Germinal center (tissue), 1 donor: Measurements from ENCODE around the gene NRP2.

Experiments used
- DNase-seq: peaks from one replicate; pipeline ENCODE4 v3.0.0; 2012; ENCODE audit warnings: mixed read lengths, low spot score

NRP2 gene

DNA sequence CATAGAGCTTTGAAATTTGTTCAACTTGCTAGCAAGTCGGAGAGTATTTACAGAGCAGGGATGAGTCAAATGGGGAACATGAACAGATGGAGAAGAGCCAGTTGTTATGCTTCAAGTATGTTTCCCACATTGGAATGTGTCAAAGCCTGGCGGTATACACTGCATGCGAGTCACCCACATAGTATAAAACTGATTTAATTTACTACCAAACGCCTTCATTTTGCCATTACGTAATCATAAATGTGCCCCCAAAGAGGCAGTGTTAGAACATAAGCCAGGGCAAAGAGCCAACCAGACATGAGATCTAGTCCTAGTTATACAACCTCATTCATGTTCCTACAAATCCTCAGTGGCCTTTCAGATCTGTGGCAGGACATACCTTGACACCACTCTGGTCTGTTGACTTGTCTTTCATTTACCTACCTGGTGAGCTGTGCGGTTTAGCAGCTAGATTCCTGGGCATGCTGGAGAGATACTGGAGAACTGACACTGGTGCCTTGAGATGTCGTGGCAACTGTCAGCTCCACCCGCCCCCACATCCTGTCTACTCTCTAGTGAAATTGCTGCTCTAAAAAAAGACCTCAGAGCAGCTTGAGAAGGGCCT lies 21.7 kb upstream of the NRP2 start:
- no peak for DNase-seq

DNA sequence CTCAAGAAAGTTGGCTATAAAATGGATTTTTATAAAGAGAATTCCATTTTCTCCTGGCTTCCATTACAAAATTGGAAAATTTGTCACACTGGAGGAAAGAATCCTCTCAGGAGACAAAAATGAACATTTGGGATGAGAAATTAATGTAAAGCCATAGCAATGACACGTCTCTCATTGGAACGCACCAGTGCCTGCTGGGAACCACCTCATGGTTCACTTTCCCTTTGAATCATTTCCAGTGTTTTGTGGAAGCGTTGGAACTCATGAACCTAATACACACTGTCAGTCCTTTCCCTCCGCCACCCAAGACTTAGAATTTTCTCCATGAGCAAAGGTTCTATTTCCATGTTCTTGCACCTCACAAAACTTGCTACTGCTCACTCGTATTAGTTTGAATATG lies 21.0 kb upstream of the NRP2 start:
- DNase-seq = no peak

DNA sequence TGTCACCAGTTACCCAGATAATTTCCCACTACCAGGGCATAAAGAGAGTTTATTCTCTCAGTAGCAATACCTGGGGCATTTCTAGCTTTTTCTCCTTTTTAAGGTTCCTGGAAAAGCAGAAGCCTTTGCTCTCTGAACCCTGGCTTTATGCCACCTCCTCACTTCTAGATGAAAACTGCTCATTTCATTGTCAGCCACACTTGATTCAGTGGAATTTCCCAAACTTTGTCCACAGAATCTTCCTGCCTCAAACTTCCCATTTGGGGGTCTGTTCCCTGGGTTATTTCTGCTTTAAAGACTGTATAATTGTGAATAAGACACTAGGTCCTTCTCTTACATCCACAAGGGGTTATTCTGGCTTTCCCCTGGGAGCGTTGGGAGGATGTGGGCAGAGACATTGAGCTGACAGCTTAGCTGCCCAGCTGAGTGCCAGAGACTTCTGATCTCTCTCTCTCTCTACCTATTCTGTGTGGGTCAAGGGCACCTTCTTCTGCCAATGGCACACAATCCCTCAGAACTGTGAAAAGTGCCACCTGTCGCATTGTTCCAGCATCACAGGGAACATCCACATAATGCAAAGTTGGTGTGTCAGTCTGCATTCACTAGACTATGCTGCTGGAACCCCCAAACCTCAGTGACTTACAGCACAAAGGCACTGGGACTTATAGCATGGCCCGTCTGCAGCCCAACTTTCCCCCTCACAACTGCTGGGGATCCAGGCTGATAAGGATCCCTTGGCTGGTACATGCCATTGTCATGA lies 19.9 kb upstream of the NRP2 start:
- no peak for DNase-seq

DNA sequence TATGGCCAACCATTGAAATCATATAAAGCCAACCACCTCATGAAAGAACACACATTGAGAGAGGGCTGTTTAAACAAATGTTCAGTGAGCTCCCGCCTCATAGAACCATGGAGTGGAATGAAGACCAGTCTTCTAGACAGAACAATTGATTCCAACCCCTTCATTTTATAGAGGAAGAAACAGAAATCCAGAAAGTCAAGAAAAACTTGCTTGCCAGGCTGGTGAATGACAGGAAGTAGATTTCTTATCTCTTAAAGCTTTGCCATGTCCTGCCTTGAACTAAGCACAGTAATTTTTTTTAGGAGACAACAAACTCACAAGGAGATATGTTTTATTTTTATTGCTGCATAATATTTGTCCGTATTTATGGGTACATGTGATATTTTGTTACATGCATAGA lies 16.5 kb upstream of the NRP2 start:
- DNase-seq = no peak

DNA sequence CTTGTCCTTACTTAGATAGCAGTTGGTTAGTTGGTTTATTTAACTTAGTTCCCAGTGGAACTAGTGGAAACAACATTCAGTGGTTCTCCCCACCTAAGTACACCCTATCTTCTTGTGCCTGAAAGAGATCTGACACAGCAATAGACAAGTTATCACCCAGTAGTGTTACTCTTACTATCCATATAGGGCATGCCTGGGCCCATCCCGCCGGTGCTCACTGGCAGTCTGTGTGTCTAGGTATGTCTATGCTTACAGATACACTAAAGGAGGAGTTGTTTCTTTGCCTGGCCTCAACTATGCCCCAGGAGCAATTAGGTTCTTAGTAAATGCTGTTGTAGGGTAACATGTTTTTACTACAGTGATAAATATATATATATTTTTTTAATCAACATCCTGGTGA lies 12.0 kb upstream of the NRP2 start:
- no peak for DNase-seq

DNA sequence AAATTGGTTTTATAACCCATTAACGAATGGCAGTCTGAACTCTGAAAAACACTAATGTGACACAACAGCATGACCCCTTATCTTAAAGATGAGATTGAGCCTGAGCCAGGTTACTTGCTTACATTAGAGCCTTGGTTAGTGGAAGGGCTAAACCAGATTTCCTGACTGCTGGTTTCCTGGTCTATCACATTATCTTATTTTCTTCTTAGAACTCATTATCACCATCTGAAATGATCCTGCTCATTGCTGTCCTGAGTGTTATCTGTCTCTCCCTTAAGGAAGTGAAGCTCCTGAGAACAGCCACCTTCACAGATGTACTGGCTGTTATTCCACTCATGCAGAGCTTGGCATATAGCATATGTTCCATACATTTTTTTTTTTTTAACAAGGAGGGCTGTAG lies 9.0 kb upstream of the NRP2 start:
- DNase-seq = no peak

DNA sequence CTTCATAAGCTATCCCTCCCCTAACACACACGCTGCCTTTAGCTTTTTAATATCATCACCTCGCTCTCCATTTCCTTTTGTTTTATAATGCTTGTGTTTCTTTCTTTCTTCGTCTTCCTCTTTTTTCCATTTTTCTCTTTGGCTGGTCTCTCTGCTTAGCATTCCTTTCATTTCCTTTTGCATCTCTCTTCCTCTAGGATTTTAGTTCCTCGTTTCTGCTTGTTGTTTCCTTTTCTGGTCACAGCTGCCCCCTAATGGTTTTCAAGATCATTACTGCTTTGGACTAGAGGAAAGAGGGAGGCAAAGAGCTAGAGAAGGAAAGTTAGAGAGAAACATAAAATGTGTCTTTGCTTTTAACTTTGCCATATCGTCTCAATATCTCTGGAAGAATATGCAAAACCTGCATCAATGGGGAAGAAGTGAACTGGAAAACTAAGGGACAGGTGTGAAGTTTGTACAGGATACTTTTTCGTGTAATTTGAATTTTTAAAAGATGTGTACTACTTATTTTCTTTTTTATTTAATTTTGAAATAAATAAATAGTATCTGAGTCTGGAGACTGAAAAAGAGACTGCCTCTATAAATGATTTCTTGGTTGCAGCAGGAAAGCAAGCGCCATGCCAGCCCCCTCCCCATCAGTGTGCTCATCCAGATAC lies 6.3 kb upstream of the NRP2 start:
- peak; percentile 43 for DNase-seq

DNA sequence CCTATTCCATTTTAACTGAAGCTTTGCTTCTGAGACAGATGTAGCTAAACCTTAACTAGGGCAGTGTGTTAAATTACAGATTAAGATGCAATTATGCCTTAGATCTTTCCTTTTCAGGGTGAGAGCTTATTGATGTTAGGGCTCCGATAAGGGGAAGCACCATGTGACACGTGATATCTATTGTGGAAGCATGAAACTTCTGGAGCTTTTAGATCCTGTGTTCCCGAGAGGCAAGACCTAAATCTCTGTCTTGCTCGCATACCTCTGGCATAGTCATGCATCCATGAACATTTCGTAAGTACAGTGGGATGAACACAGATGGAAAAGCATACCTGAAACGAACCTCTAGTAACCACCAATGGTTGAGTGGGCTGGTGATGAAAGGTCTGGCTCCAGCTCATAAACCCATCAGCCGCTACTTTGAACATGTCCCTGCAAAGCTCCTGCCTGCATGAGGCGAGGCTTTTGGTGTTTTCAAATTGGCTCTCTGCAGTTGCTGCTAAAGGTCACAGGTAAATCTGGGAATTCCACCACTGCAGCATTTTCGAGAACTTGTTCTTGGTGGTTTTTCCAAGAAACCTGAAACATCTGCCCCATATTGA lies 3.7 kb upstream of the NRP2 start:
- no peak for DNase-seq

DNA sequence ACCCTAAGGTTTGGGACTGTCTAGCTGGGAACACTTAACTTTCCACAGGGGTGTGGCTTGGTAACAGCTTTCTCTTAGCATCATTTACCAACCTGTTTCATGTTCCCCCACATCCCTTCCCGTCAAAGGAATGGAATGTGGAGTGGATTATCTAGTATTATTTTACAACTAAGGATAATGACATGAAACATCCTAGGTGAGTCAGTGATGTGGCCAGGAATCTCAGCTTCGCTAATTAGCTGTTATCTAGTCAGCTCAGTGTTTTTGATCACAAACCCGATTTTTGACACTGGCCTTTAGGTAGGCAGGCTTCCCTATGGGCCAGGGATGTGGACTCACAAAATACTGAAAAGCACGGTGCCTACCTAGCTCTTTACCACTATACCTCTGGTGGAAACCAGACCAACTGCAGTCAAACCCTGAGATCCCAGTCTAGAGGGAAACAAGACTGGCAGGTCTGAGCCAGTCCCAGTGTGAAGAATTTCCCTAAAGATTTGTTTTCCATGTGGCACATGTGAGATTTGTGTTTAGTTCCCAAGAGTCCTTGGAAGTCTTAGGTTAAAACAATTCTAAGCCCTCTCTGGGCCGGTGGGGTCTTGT lies 2.8 kb upstream of the NRP2 start:
- no peak for DNase-seq

DNA sequence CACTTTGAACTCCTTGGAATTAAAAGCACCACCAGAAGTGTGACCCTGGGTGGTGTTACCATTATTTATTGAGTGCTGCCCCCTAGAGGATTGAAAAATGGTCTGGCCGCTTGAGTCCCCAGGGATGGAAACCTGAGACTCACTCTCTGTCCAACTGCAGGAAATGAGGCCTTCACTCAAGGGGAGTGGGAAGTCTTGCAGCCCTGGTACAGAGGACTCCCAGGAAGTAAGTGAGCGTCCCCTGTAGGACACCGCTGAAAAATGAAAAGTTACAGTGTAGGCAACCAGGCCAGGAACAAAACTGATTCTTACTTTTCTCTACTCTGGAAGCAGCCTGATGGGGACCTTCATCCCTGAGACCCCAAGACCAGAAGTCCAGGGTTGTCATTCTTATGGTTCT lies 2.2 kb upstream of the NRP2 start:
- DNase-seq = peak; percentile 57

DNA sequence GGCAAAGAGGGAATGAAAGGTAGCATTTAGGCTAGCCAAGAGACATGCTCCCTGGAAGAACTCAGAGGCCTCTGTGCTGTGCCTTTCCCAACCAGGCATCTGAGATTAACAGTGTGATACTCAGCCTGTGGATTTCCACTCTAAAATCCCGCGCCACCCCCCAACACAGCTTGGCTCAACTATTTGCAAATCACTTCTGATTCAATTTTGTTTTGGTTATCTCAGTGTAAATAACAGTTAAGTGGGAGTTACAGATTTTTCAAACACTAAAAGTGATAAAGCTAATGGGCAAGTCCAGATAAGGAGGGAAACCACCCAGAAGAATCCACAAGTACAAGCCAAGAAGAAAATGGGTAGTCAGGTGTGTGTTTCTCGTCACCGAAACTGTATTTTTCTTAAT lies 1.4 kb upstream of the NRP2 start:
- DNase-seq = no peak

DNA sequence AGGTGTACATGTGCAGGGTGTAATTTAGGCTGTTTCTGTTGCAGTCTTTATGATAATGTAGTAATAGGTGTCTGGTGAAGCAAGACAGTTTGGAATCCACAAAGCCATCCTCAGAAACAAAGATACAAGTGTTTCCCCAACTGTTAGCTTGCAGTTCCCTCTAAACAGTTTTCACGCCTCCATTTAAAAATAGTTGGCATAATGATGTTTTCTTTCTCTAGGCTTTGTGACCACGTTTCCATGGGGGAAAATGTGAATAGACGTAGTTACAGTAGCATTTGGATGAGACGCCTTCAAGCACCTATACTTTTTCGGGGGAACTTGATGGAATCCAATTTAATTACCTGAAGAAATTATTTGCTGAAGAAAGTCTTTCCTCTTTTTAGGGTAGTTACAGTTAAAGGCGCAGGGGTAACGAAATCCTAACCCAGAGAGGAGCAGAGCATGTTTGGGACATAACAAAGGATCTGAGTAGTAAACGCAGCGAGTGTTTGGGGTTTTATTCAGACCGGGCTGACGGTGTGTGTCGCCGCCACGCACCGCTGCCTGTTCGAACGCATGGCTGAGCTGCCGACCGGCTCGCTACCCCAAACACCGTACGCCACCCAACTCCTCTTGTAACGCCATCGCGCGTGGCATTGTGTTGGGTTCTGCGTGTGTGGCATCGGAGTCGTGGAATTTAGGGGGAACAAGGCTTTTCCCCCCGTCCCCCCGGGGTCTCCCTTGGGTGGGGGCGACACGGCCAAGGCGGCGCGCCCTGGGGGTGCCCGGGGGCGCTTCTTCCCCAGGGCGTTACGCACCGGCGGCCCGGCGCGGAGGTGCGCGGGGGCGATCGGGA lies 681 bp upstream of the NRP2 start:
- peak; percentile 64 for DNase-seq

DNA sequence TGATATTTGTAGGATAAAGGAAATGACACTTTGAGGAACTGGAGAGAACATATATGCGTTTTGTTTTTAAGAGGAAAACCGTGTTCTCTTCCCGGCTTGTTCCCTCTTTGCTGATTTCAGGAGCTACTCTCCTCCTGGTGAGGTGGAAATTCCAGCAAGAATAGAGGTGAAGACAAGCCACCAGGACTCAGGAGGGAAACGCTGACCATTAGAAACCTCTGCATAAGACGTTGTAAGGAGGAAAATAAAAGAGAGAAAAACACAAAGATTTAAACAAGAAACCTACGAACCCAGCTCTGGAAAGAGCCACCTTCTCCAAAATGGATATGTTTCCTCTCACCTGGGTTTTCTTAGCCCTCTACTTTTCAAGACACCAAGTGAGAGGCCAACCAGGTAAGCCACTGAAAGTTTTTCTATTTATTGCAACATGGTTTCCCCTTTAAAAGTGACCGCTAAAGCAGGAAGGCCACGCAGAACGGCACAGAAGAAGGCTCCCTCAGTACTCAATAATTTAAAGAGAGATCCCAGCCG lies 735 bp downstream of the NRP2 start:
- DNase-seq = no peak

DNA sequence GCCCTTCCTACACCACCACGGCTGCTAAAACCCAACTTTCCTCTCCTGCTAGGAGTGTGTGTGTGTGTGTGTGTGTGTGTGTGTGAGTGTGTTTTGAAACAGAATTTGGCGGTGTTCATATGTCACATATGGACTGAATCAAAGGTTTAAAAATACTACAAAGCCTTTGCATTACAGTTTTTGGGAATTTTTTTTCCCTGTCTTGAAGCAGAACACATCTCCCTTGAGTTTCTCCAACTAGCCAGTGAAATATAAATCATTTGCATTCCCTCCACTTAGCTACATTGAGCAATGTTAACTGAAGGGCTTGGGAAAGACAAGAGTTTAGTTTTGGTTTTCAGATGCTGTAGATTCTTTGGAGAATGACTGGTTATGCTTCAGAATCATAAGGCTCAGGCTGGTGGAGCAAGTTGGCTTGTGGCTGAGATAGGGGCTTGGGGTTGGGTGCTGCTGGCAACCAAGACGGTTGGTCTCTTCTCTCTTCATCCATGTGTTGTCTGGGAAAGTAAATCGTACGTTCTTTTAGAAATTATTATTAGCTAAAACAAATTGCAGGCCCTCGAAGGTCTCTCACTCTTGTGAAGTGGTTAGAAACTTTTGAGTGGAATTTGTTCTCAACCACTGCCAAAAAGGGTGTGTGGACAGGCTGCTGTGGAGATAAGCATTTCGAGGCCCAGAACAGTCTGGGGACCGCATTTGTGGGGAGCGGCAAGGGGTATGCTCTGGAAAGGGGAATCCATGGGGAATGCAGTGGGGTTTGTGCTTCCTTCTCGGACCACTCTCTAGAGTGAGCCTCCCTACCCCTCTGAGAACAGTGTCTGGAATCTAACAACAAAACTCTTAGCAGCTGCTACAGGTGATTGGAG lies 1.4 kb downstream of the NRP2 start:
- no peak for DNase-seq

DNA sequence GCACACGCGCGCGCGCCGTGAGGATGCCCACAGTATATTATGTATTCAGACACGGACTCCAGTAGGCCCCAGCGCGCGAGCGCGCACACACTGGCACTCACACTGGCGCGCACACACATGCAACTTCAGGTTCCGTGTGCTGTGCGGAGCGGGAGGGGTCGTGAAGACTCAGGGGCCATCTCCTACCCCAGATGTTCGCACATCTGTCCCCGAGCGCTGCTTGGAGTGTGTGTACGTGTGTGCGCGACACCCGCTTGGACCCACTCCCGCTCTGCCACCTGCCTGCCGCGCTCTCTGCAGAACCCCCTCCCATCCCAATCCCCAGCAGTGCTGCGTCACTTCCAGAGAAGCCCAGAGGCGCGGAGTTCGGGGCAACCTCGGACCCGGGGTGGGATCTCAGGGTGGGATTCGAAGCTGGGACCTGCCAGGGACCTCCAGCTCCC lies 2.6 kb downstream of the NRP2 start:
- no peak for DNase-seq

DNA sequence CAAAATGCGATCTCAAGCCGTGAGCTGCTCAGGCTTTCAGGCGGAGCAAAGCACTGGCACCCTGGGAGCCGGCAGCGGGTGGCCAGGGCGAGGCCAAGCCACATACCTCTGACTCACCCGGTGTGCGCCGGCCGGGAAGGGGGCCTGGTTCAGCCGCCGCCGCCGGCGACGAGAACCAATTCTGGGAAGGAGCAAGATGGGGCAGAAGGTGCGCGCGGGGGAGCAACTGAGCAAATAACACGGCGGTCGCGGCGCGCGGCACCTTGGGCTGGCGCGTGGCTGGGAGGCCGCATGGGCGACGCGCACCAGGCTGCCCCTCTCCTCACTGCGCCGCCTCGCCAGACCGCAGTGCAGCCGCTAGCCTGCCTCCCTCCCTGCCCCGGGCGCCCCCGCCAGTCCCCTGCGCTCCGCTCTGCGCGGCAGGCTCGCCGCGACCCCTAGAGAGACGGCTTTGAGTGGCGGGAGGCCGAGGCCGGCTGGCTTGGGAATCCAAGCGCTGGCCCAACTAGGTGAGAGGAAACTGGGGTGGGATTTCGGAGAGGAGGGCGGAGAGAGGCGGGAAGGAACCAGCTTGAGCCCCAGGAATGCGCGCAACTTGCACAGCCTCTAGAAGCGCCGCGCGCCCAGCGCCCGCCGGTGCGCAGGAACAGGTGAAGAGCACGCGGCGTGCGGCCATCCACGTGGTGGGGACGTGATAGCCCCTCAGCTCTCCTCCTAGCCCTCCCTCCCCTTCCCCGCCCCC lies 3.2 kb downstream of the NRP2 start:
- DNase-seq = no peak

DNA sequence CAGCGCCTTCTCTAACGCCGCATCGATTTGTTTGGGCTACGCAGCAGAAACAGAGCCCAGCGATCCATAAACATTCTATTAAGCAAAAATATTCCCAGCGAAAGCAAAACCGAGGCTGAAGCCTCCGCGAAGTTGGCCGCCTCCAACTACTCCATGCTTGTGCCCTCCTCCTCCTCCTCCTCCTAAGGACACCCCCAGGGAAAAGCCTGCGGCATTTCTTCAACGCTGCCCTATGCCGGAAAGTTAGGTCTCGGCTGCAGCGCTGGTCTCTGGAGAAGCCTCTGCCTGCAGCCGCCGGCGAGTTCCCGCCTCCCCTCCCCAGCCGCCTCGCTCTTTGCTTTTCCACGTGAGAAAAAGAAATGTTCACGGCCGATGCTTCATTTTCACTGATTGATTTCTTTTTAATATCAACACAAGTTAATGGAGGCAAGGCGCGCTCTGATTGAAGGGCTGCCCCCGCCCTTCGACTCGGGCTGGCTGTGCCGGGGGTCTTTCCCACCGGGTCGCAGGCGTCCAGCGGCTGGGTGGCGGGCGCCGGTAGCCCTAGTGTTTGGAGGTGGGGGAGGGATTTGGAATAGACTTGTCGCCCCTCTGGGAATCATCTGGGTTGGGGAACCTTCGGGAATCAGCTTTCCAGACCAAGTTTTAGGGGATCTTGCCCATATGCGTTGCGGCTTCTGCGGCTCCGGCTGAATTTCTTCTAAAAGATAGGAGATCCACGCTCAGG lies 3.9 kb downstream of the NRP2 start:
- no peak for DNase-seq

DNA sequence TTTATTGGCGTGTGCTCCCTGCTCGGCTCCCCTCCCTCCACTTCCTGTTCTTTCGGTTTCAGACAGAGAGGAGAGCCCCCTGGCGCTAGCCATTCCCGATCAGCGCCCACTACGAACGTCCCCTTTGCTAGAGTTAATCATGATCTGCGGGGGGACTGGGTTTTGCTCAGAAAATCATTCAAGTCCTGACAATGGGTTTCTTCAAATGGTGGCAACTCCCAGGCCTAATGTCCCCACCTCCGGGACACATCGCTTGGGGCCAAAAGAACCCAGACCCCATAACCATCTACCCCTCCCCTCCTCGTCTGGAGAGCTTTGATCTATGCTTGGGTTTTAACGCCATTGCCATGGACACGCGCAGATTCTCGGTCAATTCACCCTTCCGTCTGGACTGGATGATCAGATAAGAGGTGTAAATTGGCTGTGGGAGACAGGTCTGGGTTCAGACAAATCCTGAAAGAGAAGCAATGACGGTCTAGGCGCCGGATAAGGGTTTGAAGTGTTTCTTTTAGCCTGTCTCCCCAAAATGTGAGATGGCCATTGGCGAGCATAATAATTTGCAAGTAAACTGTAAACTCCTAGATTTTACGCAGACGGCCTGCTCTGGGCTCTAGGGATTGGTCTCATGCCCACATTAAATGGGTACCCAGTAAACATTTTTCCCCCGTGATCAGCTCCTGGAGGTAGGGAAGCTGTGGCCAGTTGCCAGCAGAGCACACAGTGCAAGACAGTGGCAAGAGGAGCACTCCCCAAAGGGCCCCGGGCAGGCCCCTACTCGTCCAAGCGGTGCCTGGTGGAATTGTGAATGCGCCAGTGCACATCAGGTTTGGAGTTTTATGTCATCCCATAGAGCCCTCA lies 4.7 kb downstream of the NRP2 start:
- no peak for DNase-seq
